Panc1 (cell line): ENCODE data around the gene PRKCZ.

Experiments
- POLR2AphosphoS5 ChIP-seq: IDR thresholded peaks from 2 replicates; pipeline ENCODE4 v1.6.1; 2012; ENCODE audit warnings: mild to moderate bottlenecking, low read depth, low read length, moderate library complexity
- TF ChIP-seq, protein P1 (sequence below): fragments of 450-650 bp; IDR thresholded peaks from 2 replicates; pipeline ENCODE4 v1.5.1; 2017; ENCODE audit warnings: mild to moderate bottlenecking
- TF ChIP-seq, protein P2 (sequence below), 2 experiments: IDR thresholded peaks; 2 replicates each; pipeline ENCODE4 v1.6.1; 2011 to 2012; ENCODE audit warnings: low read depth in 2 of 2, control low read depth in 1 of 2, low read length in 1 of 2, mild to moderate bottlenecking in 1 of 2, moderate library complexity in 1 of 2; ENCODE audit not compliant: insufficient read depth in 1 of 2

DNA sequence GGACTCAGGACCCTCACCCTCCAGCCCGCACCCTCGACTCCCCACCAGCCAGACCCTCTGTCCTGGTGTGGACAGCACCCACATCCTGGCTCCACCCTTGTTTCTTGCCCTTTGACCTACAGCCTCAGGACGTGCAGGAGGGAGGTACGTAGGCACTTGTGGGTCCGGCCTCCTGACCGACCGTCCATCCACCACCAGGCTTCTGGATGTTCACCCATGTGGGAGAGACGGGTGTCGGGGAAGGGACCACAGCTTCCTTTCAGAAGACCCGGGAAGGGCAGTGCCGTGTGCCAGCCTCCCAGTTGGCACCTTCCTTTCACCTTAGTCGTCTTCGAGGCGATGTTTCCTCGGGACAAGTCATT lies 61.4 kb downstream of the PRKCZ start:
- TF ChIP-seq, protein P1, sequence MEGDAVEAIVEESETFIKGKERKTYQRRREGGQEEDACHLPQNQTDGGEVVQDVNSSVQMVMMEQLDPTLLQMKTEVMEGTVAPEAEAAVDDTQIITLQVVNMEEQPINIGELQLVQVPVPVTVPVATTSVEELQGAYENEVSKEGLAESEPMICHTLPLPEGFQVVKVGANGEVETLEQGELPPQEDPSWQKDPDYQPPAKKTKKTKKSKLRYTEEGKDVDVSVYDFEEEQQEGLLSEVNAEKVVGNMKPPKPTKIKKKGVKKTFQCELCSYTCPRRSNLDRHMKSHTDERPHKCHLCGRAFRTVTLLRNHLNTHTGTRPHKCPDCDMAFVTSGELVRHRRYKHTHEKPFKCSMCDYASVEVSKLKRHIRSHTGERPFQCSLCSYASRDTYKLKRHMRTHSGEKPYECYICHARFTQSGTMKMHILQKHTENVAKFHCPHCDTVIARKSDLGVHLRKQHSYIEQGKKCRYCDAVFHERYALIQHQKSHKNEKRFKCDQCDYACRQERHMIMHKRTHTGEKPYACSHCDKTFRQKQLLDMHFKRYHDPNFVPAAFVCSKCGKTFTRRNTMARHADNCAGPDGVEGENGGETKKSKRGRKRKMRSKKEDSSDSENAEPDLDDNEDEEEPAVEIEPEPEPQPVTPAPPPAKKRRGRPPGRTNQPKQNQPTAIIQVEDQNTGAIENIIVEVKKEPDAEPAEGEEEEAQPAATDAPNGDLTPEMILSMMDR, result no peak
- no peak for TF ChIP-seq POLR2AphosphoS5
- TF ChIP-seq, protein P2, sequence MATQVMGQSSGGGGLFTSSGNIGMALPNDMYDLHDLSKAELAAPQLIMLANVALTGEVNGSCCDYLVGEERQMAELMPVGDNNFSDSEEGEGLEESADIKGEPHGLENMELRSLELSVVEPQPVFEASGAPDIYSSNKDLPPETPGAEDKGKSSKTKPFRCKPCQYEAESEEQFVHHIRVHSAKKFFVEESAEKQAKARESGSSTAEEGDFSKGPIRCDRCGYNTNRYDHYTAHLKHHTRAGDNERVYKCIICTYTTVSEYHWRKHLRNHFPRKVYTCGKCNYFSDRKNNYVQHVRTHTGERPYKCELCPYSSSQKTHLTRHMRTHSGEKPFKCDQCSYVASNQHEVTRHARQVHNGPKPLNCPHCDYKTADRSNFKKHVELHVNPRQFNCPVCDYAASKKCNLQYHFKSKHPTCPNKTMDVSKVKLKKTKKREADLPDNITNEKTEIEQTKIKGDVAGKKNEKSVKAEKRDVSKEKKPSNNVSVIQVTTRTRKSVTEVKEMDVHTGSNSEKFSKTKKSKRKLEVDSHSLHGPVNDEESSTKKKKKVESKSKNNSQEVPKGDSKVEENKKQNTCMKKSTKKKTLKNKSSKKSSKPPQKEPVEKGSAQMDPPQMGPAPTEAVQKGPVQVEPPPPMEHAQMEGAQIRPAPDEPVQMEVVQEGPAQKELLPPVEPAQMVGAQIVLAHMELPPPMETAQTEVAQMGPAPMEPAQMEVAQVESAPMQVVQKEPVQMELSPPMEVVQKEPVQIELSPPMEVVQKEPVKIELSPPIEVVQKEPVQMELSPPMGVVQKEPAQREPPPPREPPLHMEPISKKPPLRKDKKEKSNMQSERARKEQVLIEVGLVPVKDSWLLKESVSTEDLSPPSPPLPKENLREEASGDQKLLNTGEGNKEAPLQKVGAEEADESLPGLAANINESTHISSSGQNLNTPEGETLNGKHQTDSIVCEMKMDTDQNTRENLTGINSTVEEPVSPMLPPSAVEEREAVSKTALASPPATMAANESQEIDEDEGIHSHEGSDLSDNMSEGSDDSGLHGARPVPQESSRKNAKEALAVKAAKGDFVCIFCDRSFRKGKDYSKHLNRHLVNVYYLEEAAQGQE (IDR thresholded peaks at IDR 0.05; ENCODE audit: insufficient read depth in 1 of 2, low read depth in 2 of 2, low read length in 1 of 2), result no peak
